Stimulated activated CD8-positive, alpha-beta memory T cell treated with anti-CD3 and anti-CD28 coated beads, Interleukin-4, amount 100 ng/mL, for 48 hours (primary cell): Measurements from ENCODE around the gene TPK1.

Experiments
- DNase-seq: peaks from one replicate; pipeline ENCODE4 v3.0.0-alpha.2; 2020

TPK1 gene

GRCh38 chr7:144518360-144518759 lies 317.5 kb downstream of the TPK1 start:
- no peak for DNase-seq

DNA sequence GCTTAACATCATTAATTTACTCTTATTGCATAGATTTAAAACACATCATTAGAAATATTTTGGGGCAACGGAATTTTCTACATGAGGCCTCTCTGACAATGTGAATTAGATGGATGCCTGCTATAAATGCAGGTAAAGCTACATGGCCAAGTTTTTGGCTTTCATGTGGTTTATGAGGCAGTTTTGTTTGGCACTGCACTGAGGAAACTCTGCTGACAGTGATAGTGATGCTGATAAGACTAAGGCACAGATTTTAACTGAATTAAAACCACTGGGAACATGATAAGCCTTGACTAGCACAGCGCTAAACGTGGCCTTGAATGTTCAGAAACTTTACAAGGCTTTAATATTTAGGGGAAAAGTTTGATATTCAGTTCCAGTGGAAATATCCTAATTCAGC lies 318.1 kb downstream of the TPK1 start:
- no peak for DNase-seq

GRCh38 chr7:144516729-144517525 lies 318.9 kb downstream of the TPK1 start:
- no peak for DNase-seq

DNA sequence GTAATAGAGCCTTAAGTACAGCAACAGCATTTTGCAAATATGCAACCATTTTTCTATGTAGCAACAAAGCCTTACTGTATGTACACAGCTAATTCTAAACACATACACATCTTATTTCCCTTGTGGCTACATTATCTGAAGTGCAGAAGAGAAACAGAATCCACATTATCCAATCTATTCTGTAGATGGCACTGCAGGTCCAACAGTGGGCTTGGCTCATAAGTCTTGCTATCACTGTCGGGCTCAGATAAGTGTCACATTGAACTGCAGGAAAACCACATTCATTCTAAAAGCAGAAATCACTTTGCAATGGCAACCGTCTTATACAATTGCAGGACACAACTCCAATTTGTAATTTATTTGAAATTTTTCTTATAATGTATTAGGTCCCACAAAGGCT lies 322.5 kb downstream of the TPK1 start:
- no peak for DNase-seq

DNA sequence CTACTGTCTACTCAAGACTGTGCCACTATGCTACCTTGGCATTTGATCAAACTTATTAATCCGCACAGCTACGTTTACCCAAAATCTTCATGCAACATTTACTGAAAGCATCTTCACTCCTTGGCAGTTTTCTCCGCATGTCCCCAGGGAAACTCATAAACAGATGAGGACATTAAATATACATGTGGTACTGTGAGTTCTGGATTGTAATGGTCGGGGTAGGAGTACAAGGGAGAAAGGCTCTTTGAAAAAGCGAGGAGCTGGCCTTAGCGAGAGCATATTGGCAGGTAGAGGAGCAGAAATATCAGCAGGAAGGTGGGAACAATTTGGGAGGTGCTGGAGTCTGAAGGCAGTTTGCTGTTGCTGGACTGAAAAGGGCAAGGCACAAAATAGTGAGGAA lies 325.2 kb downstream of the TPK1 start:
- no peak for DNase-seq

DNA sequence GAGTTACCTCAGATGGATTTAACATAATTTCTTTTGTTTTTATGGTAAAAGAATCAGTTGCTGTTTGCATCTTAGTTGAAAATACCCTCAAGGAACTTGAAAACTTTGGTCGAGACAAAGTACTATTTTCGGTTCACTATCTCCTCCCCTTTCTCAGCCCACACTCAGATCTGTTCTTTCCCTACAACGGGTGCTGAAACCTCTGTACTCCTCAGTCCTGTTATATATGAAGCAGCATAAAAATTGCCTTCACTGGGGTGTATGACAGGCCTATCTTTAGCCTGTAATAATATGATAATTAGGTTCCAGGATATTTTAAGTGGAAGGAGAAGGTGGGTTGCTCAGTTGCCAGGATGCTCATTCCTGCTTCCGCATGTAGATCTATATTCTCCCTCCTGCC lies 327.2 kb downstream of the TPK1 start:
- DNase-seq: no peak

GRCh38 chr7:144503215-144503614 lies 332.6 kb downstream of the TPK1 start:
- DNase-seq: no peak

DNA sequence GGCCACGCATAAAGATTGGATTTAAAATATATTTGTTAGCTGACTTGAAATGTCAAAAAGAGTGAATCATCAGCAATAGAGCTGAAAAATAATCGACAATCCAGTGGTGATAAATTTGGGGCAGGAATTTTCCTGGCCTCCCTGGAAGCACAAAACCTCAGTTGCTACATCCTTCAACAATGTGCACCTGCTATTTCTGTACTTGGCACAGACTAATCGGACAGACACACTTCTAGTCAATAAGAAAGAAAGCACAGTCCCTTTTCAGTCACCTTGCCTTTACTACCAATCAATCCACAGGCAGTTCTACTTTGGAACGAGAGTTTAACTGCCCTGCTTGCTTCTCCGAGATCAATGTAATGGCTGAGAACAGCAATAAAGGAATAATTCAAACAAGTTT lies 335.6 kb downstream of the TPK1 start:
- no peak for DNase-seq

GRCh38 chr7:144497282-144497681 lies 338.6 kb downstream of the TPK1 start:
- DNase-seq: no peak

- no peak for DNase-seq
These were observed 341.5 kb downstream of the TPK1 start for GRCh38 chr7:144494355-144494754.

GRCh38 chr7:144489504-144489903 lies 346.3 kb downstream of the TPK1 start:
- DNase-seq: no peak

- DNase-seq: no peak
These were observed 346.9 kb downstream of the TPK1 start for GRCh38 chr7:144488977-144489376.

DNA sequence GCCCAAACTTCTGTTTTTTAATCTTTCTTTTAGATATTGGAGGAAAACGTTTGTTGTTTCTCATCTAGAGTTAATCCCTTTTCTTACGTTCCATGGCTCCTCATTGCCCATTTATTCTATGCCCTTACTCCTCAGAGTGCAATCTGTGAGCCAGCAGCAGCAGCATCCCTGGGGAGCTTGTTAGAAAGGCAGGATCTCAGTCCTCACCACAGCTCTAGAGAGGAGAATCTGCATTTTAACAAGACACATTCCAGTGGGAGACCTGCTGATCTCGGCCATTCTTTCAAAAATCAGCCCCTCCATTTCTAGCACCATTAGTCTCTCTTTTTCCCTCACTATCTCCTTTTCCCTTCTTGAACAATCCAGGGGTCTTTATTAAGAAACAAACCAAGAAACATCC lies 348.0 kb downstream of the TPK1 start:
- no peak for DNase-seq

GRCh38 chr7:144484445-144484844 lies 351.4 kb downstream of the TPK1 start:
- no peak for DNase-seq

- DNase-seq: no peak
These were observed 352.7 kb downstream of the TPK1 start for GRCh38 chr7:144483189-144483588.

GRCh38 chr7:144481833-144482232 lies 354.0 kb downstream of the TPK1 start:
- no peak for DNase-seq

- DNase-seq: no peak
These were observed 358.5 kb downstream of the TPK1 start for GRCh38 chr7:144477348-144477747.

- DNase-seq: no peak
These were observed 360.8 kb downstream of the TPK1 start for GRCh38 chr7:144474800-144475615.

DNA sequence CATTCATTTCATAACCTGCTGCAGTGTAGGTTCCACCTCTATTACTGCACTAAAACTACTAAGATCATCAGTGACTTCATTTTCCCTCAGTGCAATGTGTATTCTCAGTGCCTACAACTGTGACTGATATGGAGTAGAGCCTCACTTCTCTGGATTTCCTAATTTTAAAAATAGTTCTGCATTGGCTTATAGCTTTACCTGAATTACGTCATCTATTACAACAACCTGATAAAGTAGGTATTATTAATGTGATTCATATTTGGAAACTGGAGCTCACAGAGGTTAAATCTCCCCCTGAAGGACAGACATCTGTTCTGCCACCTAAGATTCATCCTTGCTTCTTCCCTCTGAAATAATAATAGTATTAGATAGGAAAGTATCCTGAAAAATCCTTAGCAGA lies 361.5 kb downstream of the TPK1 start:
- DNase-seq: no peak

DNA sequence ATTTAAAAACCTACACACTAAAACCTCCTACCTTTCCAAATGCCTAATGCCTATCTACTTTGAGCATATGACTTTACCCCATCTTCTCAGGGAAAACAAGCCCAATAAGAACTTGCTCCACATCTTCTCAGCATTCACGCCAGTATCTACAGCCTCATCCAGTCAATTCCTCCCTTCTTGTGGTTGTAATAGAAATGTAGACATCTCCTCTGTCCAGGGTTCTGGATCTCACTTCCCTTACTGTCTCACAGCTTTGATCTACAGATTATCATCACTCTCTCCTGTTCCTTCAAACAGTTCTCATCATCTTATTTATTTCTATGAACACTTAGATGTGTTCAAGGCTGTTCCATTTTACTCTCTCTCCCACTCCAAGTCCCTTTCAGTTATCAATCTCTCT lies 361.9 kb downstream of the TPK1 start:
- no peak for DNase-seq

GRCh38 chr7:144470078-144470477 lies 365.8 kb downstream of the TPK1 start:
- DNase-seq: no peak

DNA sequence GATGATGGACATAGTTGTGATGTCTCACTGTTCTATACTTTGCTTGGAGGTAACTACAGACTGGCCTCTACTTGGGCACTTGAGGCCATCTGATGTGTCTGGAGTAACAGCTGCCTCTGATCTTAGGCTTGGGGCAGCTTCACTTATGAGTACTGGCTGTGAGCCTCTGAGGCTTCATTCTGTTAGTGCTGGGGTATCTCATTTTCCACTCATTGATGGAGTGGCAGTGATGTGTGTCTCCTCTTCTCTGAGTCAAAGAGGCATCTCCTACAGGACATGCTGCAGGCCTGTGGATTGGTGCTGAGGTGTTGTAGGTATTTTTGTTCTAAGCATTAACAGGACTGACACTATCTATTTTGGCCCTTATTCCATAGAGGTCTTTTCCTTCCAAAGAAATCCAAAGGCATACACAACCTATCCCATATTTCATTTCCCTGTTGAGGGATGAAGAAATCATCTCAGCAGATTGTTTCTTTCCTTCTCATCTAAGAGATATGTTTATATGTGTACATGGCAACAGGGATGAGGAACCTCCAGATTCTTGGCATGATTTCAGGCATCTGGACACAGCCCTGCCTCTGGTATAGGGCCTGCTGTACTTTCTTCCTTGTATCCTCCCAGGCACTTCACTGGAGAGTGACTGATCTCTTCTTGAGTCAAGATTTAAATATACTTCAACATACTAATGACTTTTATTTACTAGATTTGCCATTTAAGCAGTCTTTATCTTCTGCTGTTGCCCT lies 366.7 kb downstream of the TPK1 start:
- DNase-seq: no peak

GRCh38 chr7:144459635-144460034 lies 376.2 kb downstream of the TPK1 start:
- DNase-seq: no peak

DNA sequence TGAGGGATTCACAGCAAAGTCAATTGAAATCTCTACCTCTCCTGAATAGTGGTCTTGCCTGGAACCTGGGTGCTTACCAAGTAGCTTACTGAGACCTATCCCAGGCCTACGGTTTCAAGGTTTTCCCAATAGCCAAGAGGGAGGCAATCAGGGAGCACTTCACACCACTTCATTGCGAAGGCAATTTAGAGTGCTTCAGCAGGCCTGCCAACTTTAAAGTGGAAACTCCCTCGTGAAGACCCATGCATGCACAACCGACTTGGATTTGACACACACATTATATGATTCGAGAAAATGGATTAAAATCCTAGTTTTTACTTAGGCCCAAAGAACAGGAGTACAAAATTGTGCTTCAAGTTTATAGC lies 380.8 kb downstream of the TPK1 start:
- no peak for DNase-seq
